GM13976 (cell line): ENCODE data around the gene SPATA25.
"Not testable (repeated sequence)": the region's sequence is repeated elsewhere in the genome, so short reads cannot be mapped to it uniquely, and the experiment has no call there.

Experiments
- DNase-seq: peaks from one replicate; pipeline ENCODE4 v3.0.0; 2012; ENCODE audit warnings: low spot score
- in situ Hi-C: fragments of 300-500 bp; cut with MboI; formaldehyde crosslinking; loops from one replicate; pipeline ENCODE4 v1.12.0; 2022; ENCODE audit warnings: low sequenced_read_pairs, mixed read lengths, inconsistent platforms; ENCODE audit not compliant: unreplicated experiment
- TF ChIP-seq, protein P1 (sequence below): IDR thresholded peaks from 2 replicates; pipeline ENCODE4 v1.5.1; 2012; ENCODE audit warnings: borderline replicate concordance, mild to moderate bottlenecking; ENCODE audit not compliant: insufficient read depth; ENCODE audit errors: extremely low read depth, missing control alignments, control extremely low read depth

Gene SPATA25

GRCh38 chr20:45886590-45887345 lies 654 bp downstream of the SPATA25 start:
- TF ChIP-seq, protein P1, sequence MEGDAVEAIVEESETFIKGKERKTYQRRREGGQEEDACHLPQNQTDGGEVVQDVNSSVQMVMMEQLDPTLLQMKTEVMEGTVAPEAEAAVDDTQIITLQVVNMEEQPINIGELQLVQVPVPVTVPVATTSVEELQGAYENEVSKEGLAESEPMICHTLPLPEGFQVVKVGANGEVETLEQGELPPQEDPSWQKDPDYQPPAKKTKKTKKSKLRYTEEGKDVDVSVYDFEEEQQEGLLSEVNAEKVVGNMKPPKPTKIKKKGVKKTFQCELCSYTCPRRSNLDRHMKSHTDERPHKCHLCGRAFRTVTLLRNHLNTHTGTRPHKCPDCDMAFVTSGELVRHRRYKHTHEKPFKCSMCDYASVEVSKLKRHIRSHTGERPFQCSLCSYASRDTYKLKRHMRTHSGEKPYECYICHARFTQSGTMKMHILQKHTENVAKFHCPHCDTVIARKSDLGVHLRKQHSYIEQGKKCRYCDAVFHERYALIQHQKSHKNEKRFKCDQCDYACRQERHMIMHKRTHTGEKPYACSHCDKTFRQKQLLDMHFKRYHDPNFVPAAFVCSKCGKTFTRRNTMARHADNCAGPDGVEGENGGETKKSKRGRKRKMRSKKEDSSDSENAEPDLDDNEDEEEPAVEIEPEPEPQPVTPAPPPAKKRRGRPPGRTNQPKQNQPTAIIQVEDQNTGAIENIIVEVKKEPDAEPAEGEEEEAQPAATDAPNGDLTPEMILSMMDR: no peak
- in situ Hi-C loops: no loop called here
- DNase-seq: no peak

- TF ChIP-seq, protein P1: no peak
- no peak for DNase-seq
- in situ Hi-C loops: no loop called here
Observed at GRCh38 chr20:45883100-45883469, 4.3 kb downstream of the SPATA25 start.

DNA sequence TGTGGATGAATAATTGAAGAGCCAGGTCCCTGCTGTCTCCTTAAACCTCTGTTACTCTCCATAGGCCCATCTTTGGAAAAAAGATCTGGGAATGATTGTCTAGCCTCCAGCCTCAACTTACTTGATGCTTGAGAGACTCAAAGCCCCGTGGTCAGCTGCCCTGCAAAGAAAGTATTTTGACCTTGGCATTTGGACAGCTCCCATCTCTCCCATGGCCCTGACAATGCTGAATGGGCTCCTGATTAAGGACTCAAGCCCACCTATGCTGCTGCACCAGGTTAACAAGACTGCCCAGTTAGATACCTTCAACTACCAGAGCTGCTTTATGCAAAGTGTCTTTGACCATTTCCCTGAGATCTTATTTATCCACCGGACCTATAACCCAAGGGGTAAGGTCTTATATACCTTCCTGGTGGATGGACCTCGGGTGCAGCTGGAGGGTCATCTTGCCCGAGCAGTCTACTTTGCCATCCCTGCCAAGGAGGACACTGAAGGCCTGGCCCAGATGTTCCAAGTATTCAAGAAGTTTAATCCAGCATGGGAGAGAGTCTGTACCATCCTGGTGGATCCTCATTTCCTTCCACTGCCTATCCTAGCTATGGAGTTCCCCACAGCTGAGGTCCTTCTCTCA lies 4.8 kb downstream of the SPATA25 start:
- in situ Hi-C loops: no loop called here
- TF ChIP-seq, protein P1: no peak
- DNase-seq: no peak

DNA sequence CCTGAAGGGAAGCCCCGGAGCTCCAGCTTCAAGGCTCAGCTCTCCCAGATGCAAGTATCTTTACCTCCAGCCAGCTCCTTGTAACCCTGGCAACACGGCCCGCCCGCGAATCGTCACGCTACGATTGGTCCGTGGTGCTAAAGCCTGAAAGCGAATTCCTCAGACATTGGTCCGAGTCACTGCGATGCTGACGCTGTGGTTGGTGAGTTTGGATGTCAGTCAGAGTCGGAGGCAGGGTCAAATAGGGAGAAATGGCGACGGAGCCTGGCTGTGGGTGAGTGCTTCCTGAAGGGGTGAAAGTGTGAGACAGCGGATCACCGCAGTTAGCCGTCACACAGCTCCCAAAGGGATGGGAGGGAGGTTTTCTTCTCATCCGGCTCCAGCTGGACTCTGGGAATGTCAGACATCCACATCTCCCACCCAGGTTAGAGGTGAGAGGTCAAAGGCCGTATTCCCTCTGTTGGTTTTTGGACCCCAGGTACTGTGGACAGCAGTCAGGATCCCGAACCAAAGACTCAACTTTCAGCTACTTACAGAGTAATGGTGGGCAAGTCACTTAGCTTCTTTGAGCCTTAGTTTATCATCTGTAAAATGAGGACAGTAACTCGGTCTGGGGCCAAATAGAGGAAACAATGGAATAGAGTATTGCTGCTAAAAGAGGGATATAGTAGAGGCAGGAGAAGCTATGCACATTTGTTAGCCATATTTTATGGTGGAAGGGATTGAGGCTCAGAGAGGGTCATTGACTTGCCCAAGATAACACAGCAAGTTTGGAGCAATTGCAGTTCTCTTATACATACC lies 6.2 kb downstream of the SPATA25 start, which contains the start of gene ZSWIM1:
Gene ZSWIM1, plus strand, starts transcription at position 240 of the 801 bp plus-strand sequence. CDS start 1,366 bp downstream, outside the sequence.
- in situ Hi-C loops: no loop called here
- TF ChIP-seq, protein P1: no peak
- DNase-seq: peak; percentile 98

DNA sequence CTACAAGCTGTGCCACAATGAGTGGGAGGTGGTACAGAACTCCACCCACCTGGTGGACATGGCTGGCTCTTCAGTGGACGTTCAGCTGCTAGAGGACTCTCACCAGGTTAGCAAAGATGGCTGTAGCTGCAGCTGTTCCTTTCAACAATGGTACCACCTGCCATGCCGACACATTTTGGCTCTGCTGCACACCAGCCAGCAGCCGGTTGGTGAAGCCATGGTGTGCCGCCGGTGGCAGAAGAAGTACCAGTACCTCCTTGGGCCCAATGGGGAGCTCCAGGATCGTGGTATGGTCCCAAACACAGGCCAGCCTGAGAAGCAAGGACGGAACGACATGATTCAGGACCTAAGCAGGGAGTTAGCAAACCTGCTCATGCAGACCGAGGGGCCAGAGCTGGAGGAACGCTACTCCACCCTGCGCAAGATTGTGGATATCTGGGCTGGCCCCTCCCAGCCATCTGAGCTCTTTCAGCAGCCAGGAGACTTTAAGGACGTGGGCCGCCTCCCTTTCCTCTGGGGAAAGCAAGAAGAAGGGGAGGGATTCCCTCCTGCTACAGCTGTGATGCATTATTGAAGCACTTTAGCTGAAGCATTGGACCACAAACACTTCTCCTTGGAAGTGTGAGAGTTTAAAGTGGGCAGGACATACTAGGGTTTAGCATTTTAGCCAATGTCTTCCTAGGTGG lies 9.2 kb downstream of the SPATA25 start:
- TF ChIP-seq, protein P1: no peak
- in situ Hi-C loops: no loop called here

GRCh38 chr20:45874576-45874975 lies 12.8 kb downstream of the SPATA25 start:
- TF ChIP-seq, protein P1: no peak
- in situ Hi-C loops: no loop called here
- DNase-seq: no peak

More for the DNA sequence above, 9.2 kb downstream of the SPATA25 start:
- DNase-seq: no peak

DNA sequence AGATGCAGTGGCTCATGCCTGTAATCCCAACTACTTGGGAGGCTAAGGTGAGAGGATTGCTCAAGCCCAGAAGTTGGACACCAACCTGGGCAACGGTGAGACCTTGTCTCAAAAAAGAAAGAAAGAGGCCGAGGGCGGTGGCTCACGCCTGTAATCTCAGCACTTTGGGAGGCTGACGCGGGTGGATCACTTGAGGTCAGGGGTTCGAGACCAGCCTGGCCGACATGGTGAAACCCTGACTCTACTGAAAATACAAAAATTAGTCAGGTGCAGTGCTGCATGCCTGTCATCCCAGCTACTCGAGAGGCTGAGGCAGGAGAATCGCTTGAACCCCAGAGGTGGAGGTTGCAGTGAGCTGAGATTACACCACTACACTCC lies 13.3 kb downstream of the SPATA25 start:
- in situ Hi-C loops, DNase-seq: not testable (repeated sequence)
